AG08395 (cell line): ENCODE measurements around the gene SOX5.

Experiments used
- DNase-seq: peaks from one replicate; pipeline ENCODE4 v3.0.0; 2012; ENCODE audit warnings: mixed read lengths, low spot score

Gene SOX5

GRCh38 chr12:23484238-23484637 lies 465.2 kb downstream of the SOX5 start:
- DNase-seq: no peak

- no peak for DNase-seq
Observed at GRCh38 chr12:23482571-23482970, 466.9 kb downstream of the SOX5 start.
